Measurements from ENCODE around the gene LY6G6F. TPM values are rescaled to one million over a fixed set of nuclear protein-coding genes. Genes with fewer than 3 reads are reported as not detected.
A peak's percentile ranks its signal among the peaks of the same experiment; 100 is the strongest.

Gene LY6G6F
- total and polyA plus RNA-seq, 8 donors = 0.53 to 1.8 (median 1.3) TPM; not detected in 1

GRCh38 chr6:31700740-31701401, 5.8 kb upstream of the LY6G6F start:
- no peak overlapping the region for H3K27ac ChIP-seq
- H3K36me3 ChIP-seq = peaks cover 0 to 37% of the 10 kb centered on the region in 2 donors
- H3K9me3 ChIP-seq = no peaks in the 10 kb centered on the region
- H3K4me1 ChIP-seq = peaks cover 13 to 36% of the 10 kb centered on the region in 2 donors
- H3K27me3 ChIP-seq = no peaks in the 10 kb centered on the region
- TF ChIP-seq CTCF (IDR thresholded peaks at IDR 0.05) = no peak
- DNase-seq (peak in 1 of 4 donors; percentile 2), ATAC-seq (no peak)
- intact Hi-C loops (cut with DNase I) = no loop called here
- peak overlapping the region in 1 of 2 donors; percentile 87 for H3K4me3 ChIP-seq

- H3K36me3 ChIP-seq = peaks cover 0 to 28% of the 10 kb centered on the region in 2 donors
- peak in 1 of 4 donors; percentile 20 for DNase-seq
- no peaks in the 10 kb centered on the region for H3K9me3 ChIP-seq
- H3K4me1 ChIP-seq = peaks cover 13 to 36% of the 10 kb centered on the region in 2 donors
- no peaks in the 10 kb centered on the region for H3K27me3 ChIP-seq
- H3K4me3 ChIP-seq = peak overlapping the region; percentile 80 to 87
- intact Hi-C loops (cut with DNase I) = no loop called here
- peak; percentile 1 for ATAC-seq
- TF ChIP-seq CTCF (IDR thresholded peaks at IDR 0.05) = no peak
- H3K27ac ChIP-seq = peak overlapping the region; percentile 97 to 99
These were observed 4.8 kb upstream of the LY6G6F start for GRCh38 chr6:31701666-31702404.

GRCh38 chr6:31702405-31702818, 4.3 kb upstream of the LY6G6F start:
- intact Hi-C loops (cut with DNase I) = no loop called here
- peak overlapping the region; percentile 97 to 99 for H3K27ac ChIP-seq
- H3K4me1 ChIP-seq = peaks cover 13 to 36% of the 10 kb centered on the region in 2 donors
- DNase-seq (no peak), ATAC-seq (peak; percentile 24)
- H3K4me3 ChIP-seq = peak overlapping the region; percentile 80 to 87
- no peaks in the 10 kb centered on the region for H3K27me3 ChIP-seq
- no peak for TF ChIP-seq CTCF (IDR thresholded peaks at IDR 0.05)
- H3K9me3 ChIP-seq = no peaks in the 10 kb centered on the region
- peaks cover 0 to 25% of the 10 kb centered on the region in 2 donors for H3K36me3 ChIP-seq

GRCh38 chr6:31702819-31703716, 3.6 kb upstream of the LY6G6F start, which contains the start of gene ABHD16A:
Gene ABHD16A (minus strand): TSS chr6:31703324. CDS start chr6:31703281, 43 bp downstream.
- Histone ChIP-seq H3K27me3 (no peaks in the 10 kb centered on the region), H3K27ac (peak within 1 kb of the TSS; percentile 97 to 99), H3K36me3 (peaks cover 0 to 25% of the 10 kb centered on the region in 2 donors), H3K4me1 (peaks cover 13 to 36% of the 10 kb centered on the region in 2 donors), H3K4me3 (peak within 1 kb of the TSS; percentile 80 to 87), H3K9me3 (no peaks in the 10 kb centered on the region)
- ATAC-seq (peak; percentile 99), DNase-seq (peak; percentile 99 to 100 (median 99))
- intact Hi-C loops (cut with DNase I) = no loop called here
- no peak for TF ChIP-seq CTCF (IDR thresholded peaks at IDR 0.05)
